ENCODE measurements around the gene HGS.

- TF ChIP-seq, protein P1, sequence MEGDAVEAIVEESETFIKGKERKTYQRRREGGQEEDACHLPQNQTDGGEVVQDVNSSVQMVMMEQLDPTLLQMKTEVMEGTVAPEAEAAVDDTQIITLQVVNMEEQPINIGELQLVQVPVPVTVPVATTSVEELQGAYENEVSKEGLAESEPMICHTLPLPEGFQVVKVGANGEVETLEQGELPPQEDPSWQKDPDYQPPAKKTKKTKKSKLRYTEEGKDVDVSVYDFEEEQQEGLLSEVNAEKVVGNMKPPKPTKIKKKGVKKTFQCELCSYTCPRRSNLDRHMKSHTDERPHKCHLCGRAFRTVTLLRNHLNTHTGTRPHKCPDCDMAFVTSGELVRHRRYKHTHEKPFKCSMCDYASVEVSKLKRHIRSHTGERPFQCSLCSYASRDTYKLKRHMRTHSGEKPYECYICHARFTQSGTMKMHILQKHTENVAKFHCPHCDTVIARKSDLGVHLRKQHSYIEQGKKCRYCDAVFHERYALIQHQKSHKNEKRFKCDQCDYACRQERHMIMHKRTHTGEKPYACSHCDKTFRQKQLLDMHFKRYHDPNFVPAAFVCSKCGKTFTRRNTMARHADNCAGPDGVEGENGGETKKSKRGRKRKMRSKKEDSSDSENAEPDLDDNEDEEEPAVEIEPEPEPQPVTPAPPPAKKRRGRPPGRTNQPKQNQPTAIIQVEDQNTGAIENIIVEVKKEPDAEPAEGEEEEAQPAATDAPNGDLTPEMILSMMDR (IDR thresholded peaks at IDR 0.05), result peak in 1 of 5 experiments; percentile 38
- TF ChIP-seq EP300 (IDR thresholded peaks at IDR 0.05; ENCODE audit: low read depth), result no peak
- TF ChIP-seq POLR2A (IDR thresholded peaks at IDR 0.05), result peak; percentile 60
- peak; percentile 49 to 84 (median 51) for TF ChIP-seq POLR2AphosphoS5 (IDR thresholded peaks at IDR 0.05)
These were observed 28.1 kb downstream of the HGS start, which contains the start of gene SLC25A10 for GRCh38 chr17:81711814-81712467.

Measured in transverse colon (tissue), 4 donors.